Ramos (cell line): ENCODE data around the gene GPN3.
"Not testable (repeated sequence)": the region's sequence is repeated elsewhere in the genome, so short reads cannot be mapped to it uniquely, and the experiment has no call there.

Experiments used
- in situ Hi-C: fragments of 300-500 bp; cut with MboI; formaldehyde crosslinking; loops from one replicate; pipeline ENCODE4 v1.14.3; 2022; ENCODE audit warnings: low sequenced_read_pairs; ENCODE audit not compliant: unreplicated experiment

Gene GPN3

DNA sequence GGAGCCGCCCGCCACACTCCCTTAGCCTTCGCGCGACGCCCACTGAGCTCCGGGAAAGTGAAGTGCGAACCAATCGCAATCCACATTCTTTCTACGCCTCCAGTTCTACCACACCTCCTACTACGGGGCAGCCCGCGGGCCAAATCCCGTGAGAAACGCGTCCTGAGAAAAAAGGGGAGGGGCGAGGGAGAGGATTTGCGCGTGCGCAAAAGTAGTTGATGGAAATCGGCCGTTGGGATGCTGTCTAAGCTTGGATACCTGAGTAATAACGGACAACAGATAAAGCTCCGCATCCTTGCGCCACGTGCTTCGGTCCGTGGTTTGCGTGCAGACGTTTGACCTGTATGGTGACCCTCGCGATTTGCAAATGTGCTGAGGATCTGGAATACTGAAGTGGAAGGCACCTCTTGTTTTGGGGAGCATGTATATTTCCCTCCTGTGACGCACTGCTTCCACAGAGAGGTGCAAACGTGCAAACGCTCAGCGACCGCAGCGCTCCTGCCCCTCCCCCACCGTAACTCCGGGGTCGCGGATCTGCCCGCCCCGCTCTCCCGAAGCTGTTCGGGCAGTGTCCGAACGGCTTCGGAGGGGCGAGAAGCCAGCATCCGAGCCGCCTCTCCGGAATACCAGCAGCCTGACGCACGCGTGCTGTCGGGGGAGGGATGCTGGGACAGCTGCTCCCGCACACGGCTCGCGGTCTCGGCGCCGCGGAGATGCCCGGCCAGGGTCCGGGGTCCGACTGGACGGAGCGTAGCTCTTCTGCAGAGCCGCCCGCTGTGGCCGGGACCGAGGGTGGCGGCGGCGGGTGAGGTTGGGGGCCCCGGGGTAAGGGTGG, at the start of gene GPN3, which contains the start of gene FAM216A:
Gene GPN3 (minus strand): TSS at position 44 of the 835 bp plus-strand sequence. CDS start 54 bp downstream, outside the sequence.
Gene FAM216A (plus strand): TSS at position 632 of the 835 bp plus-strand sequence. CDS start 31 bp downstream, at position 663.
- in situ Hi-C loops: no loop called here

GRCh38 chr12:110516995-110517394, 48.9 kb upstream of the GPN3 start:
- in situ Hi-C loops: loop anchor here (10.0 kb wide), 1 partner anchor 308 kb away; no protein-coding TSS in a partner anchor

GRCh38 chr12:110514363-110514762, 46.3 kb upstream of the GPN3 start:
- in situ Hi-C loops: loop anchor here (5.0 to 10.0 kb wide), 2 partner anchors 88 to 310 kb away; no protein-coding TSS in a partner anchor

DNA sequence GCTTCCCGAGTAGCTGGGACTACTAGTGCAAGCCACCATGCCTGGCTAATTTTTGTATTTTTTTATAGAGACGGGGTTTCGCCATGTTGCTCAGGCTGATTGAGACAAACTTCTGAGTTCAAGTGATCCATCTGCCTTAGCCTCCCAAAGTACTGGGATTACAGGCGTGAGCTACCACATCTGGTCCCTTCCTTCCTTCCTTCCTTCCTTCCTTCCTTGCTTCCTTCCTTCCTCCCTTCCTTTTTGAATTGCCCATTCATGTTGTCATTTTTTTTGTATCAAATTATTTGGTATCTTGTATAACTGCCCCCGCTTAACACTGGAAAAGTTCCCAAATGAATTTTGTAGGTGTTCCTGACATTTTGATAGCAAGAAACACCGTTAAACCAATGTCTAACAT, 45.8 kb upstream of the GPN3 start:
- in situ Hi-C loops: loop anchor here (5.0 to 10.0 kb wide), 2 partner anchors 88 to 311 kb away; no protein-coding TSS in a partner anchor

DNA sequence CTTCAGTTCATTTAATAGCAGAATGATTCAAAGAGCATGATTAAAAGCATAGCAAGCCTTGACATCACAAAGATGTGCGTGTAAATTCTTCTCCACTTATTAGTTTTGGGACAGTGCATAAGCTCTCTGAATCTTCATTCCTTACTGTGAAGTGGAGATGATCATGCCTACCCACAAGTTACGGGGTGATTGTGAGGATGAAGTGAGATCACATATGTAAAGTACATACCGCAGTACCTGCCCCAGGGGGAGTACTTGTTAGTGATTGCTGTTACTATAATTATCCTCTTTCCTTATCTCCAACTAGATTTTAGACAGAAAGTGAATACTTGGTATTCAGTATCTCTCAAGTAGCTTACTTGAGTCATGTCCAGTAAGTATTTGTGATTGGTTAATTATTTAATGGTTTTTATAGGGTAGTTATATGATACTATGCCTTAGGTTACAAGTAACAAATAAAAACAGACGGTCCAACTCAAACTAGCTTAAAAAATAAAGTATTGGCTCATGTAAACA, 40.1 kb upstream of the GPN3 start:
- in situ Hi-C loops: no loop called here

- in situ Hi-C loops: no loop called here
These were observed 37.3 kb upstream of the GPN3 start for GRCh38 chr12:110505332-110505731.

DNA sequence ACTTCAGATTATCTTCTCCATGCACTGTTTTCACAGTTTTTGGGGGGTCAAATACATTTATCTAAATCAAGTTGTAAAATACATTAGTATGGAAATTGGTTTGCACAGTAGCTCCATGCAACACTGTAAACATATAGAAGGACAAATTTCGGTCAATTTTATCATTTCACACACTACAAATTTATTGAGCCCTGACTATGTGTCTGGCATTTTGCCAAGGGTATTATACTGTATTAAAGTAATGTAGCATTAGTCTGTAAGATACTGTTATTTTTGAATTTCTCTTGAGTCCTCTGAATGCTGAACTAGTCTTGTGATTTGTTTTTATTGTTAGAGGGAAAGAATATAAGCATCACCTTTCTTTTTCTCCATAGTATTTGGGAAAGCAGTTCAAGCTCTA, 35.4 kb upstream of the GPN3 start:
- in situ Hi-C loops: loop anchor here (5.0 kb wide), 1 partner anchor 46 kb away; no protein-coding TSS in a partner anchor

- in situ Hi-C loops: loop anchor here (5.0 kb wide), 1 partner anchor 45 kb away; no protein-coding TSS in a partner anchor
These were observed 34.0 kb upstream of the GPN3 start, which contains the start of the genes RAD9B and VPS29 for GRCh38 chr12:110501752-110502738. Gene RAD9B (plus strand): TSS chr12:110502331. CDS start chr12:110502338, 7 bp downstream. Gene VPS29 (minus strand): TSS chr12:110502111. CDS start chr12:110502051, 60 bp downstream.

DNA sequence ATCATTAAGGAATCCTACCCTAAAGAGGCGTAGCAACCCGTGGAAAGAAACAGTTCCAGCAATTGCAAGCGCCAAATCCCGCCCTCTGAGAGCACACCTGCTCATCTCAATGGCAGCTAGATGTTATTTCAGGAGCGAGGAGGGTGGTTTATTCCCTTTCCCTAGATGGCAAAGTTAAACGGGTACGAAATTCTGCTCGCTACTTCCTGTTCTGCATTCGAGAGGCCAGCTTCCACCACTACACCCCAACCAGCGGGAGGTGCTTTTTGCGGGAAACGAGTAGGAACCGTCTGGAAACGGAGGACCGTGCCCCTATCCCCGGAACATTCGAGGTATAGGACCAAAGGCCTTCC, 33.3 kb upstream of the GPN3 start:
- in situ Hi-C loops: loop anchor here (5.0 kb wide), 1 partner anchor 44 kb away; no protein-coding TSS in a partner anchor

DNA sequence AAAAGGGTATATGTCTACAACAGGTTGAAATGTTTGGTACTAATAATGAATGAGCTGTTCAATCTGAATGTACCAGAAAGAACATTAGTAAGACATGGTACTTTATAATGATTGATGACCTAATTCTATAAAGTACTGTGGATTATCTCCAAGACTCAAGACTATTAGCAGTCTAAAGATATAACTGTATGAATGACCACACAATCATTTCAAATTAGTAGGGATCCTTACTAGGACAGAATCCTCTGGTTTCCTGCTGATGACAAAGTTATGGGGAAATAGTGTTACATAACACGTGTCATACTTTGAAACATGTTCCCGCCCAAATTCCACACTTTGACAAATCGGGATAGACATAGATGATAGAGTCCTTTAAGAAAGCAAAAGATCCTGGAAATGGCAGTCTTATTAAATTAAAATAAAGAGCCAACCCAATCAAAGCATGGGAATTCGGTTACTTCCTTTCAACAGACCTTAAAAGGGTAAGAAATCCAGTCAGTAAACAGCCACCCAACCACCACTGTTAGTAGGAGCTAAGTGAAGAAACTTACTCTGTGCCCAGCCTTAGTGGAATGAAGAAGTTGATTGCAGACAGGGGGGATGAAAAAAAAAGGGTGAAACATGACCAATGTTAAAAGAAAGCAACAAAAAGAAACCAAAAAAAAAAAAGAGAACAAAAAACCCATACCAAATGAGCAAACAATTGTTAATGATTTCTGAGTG, 31.1 kb upstream of the GPN3 start:
- in situ Hi-C loops: no loop called here

DNA sequence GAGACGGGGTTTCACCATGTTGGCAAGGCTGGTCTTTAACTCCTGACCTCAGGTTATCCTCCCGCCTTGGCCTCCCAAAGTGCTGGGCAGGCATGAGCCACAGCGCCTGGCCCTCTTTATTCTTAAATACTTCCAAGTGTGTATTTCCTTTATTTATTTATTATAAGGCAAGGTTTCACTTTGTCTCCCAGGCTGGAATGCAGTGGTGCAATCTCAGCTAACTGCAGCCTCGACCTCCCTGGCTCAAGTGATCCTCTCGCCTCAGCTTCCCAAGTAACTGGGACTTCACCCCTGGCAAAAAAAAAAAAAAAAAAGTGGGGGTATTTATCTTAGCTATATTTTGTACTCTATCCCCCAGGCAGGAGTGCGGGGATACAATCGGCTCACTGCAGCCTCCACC, 7.4 kb upstream of the GPN3 start:
- in situ Hi-C loops: no loop called here

- in situ Hi-C loops: no loop called here
These were observed 227 bp downstream of the GPN3 start for GRCh38 chr12:110467847-110468213.

- in situ Hi-C loops: no loop called here
These were observed 1.3 kb downstream of the GPN3 start for GRCh38 chr12:110466791-110467190.

DNA sequence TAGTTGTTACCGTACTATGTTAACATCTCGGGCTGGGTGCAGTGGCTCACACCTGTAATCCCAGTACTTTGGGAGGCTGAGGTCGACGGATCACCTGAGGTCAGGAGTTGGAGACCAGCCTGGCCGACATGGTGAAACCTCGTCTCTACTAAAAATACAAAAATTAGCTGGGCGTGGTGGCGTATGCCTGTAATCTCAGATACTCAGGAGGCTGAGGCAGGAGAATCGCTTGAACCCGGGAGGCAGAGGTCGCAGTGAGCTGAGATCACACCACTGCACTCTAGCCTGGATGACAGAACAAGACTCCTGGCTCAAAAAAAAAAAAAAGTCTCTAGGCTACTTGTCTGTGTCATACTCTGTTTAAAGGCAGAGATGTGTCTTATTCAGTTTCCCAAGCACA, 2.3 kb downstream of the GPN3 start:
- in situ Hi-C loops: not testable (repeated sequence)

GRCh38 chr12:110465024-110465423, 3.0 kb downstream of the GPN3 start:
- in situ Hi-C loops: no loop called here

- in situ Hi-C loops: not testable (repeated sequence)
These were observed 6.9 kb downstream of the GPN3 start for GRCh38 chr12:110461189-110461588.

- in situ Hi-C loops: loop anchor here (5.0 kb wide), 2 partner anchors 44 to 144 kb away; partner anchors contain the start of genes RAD9B and VPS29
These were observed 9.3 kb downstream of the GPN3 start for GRCh38 chr12:110458756-110459155.

- in situ Hi-C loops: no loop called here
These were observed 14.3 kb downstream of the GPN3 start for GRCh38 chr12:110453569-110454296.

GRCh38 chr12:110451263-110451662, 16.8 kb downstream of the GPN3 start:
- in situ Hi-C loops: no loop called here
